A673 (cell line): ENCODE results near the gene SNAPC2. TPM values are rescaled to one million over a fixed set of nuclear protein-coding genes. Genes with fewer than 3 reads are reported as not detected.
A peak's percentile ranks its signal among the peaks of the same experiment; 100 is the strongest.

Experiments used
- BruUV-seq: library from RNA; stranded (reverse); fragments of 400-500 nt; replicated peaks from 2 replicates; lab custom pipeline; 2021; lab: Mats Ljungman, UMichigan
- CTCF ChIA-PET: fragments of 300-600 bp; sonication (Branson Sonifier 250); formaldehyde crosslinking; loops from one replicate; lab custom pipeline; 2022; ENCODE audit warnings: antibody characterized with exemption; lab: Charles Lee
- POLR2A ChIA-PET: fragments of 300-600 bp; sonication (Branson Sonifier 250); formaldehyde crosslinking; loops from one replicate; lab custom pipeline; 2022; ENCODE audit warnings: antibody characterized with exemption; ENCODE audit not compliant: low non-redundant PET; lab: Charles Lee
- DNase-seq: peaks from one replicate; pipeline ENCODE4 v3.0.0-alpha.2; 2015; ENCODE audit warnings: low spot score
- H3K27ac ChIP-seq: fragments of 200-600 bp; sonication (generic); 2 replicates; pipeline ENCODE4 v1.5.1; 2016; ENCODE audit warnings: mixed run types, low read depth, mild to moderate bottlenecking, mixed read lengths, antibody characterized with exemption, low read length; ENCODE audit not compliant: poor library complexity, severe bottlenecking
- H3K27me3 ChIP-seq: fragments of 200-600 bp; sonication (generic); replicated peaks from 2 replicates; pipeline ENCODE4 v1.6.1; 2017; ENCODE audit warnings: mixed run types, low read depth, mild to moderate bottlenecking, mixed read lengths, antibody characterized with exemption, low read length; ENCODE audit not compliant: insufficient read depth, poor library complexity
- H3K36me3 ChIP-seq: fragments of 200-600 bp; sonication (generic); 2 replicates; pipeline ENCODE4 v1.6.1; 2016; ENCODE audit warnings: mixed run types, mild to moderate bottlenecking, mixed read lengths, antibody characterized with exemption, low read length; ENCODE audit not compliant: insufficient read depth, poor library complexity, severe bottlenecking
- H3K4me1 ChIP-seq: fragments of 200-600 bp; sonication (generic); 2 replicates; pipeline ENCODE4 v1.6.1; 2017; ENCODE audit warnings: mixed run types, mild to moderate bottlenecking, mixed read lengths, antibody characterized with exemption, low read length; ENCODE audit not compliant: insufficient read depth, poor library complexity, severe bottlenecking
- H3K4me3 ChIP-seq: fragments of 200-600 bp; sonication (generic); 2 replicates; pipeline ENCODE4 v1.5.1; 2016; ENCODE audit warnings: low read depth, mixed run types, mild to moderate bottlenecking, mixed read lengths, low read length; ENCODE audit not compliant: poor library complexity, severe bottlenecking
- H3K9me3 ChIP-seq: fragments of 200-600 bp; sonication (generic); 2 replicates; pipeline ENCODE4 v1.6.1; 2016; ENCODE audit warnings: mixed run types, low read depth, mild to moderate bottlenecking, mixed read lengths, antibody characterized with exemption, low read length; ENCODE audit not compliant: poor library complexity, severe bottlenecking
- EZH2 ChIP-seq: fragments of 200-600 bp; sonication (generic); IDR thresholded peaks from 2 replicates; pipeline ENCODE4 v1.6.1; 2017; ENCODE audit warnings: borderline replicate concordance, low read depth, mild to moderate bottlenecking, mixed read lengths, antibody characterized with exemption, low read length; ENCODE audit not compliant: poor library complexity, severe bottlenecking
- intact Hi-C: fragments of 100-400 bp; cut with micrococcal nuclease; formaldehyde crosslinking; loops from one replicate; pipeline ENCODE4 v1.10.0; 2022; ENCODE audit not compliant: unreplicated experiment
- total RNA-seq: library from RNA; stranded (reverse); gene quantifications from 2 replicates; pipeline ENCODE4 v1.2.3, GENCODE V29; 2021
- TF ChIP-seq, protein P1 (sequence below): fragments of 300-800, 200-600 bp; sonication (generic); conservative IDR thresholded peaks from 2 replicates; pipeline ENCODE4 v1.5.1; 2017; ENCODE audit warnings: low read depth, mild to moderate bottlenecking, antibody characterized with exemption, low read length, moderate library complexity, mixed read lengths

The SNAPC2 gene
- total RNA-seq, 1 experiment from 2014 or later, result 30.2 TPM

DNA sequence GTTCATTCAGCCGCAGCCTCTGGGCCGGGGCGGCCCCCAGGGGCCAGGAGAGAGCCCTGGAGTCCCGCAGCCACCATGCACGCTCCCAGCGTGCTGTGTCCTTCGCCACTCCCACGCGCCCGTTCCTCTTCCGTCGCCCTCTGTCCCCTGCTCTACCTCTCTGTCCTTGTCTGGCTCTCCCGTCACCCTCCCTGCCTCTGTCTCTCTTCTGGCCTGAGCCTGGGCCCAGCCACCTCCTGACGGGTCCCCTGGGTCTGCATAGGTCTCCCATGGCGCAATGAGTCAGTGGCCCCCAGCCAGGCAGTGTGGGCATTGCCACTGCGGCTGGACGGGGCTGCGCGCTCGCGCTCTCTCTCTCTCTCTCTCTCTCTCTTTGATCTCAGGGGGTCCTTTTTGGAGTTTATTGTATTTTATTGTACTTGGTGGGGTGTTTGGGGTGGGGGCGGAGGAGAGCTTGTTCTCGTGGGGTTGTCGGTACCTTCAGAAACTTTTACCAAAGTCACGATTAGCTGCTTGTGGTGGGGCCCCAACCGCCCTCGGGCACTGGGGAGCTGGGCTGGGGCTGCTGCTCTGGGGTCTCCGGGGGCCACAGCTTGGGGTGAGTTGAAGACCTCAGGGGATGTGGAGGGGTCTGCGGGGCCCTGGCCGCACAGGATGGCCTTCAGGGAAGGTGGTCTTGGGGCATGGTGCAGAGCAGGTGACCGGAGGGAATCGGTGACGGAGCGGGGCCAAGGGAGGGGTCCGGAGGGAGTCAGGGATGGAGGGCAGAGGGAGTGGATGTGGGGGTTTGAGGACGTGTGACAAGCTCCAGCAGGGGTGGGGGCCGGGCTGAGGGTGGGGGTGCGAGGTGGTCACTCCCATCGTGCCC, 7.2 kb upstream of the SNAPC2 start:
- CTCF ChIA-PET, result no interaction called here
- Histone ChIP-seq H3K9me3 (no peaks in the 10 kb centered on the region), H3K4me3 (no peak overlapping the region), H3K4me1 (peaks cover 23% of the 10 kb centered on the region), H3K27ac (no peak overlapping the region), H3K36me3 (peaks cover 19% of the 10 kb centered on the region), H3K27me3 (peaks cover 12% of the 10 kb centered on the region)
- intact Hi-C loops, result no loop called here
- no TSS peak for BruUV-seq
- POLR2A ChIA-PET, result no interaction called here
- TF ChIP-seq EZH2, result no peak
- TF ChIP-seq, protein P1, sequence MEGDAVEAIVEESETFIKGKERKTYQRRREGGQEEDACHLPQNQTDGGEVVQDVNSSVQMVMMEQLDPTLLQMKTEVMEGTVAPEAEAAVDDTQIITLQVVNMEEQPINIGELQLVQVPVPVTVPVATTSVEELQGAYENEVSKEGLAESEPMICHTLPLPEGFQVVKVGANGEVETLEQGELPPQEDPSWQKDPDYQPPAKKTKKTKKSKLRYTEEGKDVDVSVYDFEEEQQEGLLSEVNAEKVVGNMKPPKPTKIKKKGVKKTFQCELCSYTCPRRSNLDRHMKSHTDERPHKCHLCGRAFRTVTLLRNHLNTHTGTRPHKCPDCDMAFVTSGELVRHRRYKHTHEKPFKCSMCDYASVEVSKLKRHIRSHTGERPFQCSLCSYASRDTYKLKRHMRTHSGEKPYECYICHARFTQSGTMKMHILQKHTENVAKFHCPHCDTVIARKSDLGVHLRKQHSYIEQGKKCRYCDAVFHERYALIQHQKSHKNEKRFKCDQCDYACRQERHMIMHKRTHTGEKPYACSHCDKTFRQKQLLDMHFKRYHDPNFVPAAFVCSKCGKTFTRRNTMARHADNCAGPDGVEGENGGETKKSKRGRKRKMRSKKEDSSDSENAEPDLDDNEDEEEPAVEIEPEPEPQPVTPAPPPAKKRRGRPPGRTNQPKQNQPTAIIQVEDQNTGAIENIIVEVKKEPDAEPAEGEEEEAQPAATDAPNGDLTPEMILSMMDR, result no peak
- no peak for DNase-seq

DNA sequence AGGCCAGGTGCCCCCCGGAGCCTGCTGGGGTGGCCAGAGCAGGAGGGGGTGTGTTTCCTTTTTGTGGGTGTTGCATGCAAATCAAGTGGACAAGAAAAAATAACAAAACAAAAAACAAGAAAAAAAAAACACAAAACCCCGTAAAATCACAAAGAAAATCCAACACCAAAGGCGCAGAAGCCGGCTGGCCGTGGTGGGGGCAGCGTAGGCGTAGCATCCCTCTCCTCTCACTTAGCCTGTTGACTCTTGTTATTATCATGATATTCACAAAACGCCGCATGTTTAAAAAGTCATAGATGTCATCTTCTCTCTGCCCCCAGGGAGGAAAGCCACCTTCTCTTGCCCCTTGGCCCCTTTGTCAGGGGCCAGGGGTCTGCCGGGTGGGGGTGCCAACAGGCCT, 6.5 kb upstream of the SNAPC2 start:
- ChIA-PET CTCF (no interaction called here), POLR2A (no interaction called here)
- TF ChIP-seq, protein P1, result no peak
- no peak for TF ChIP-seq EZH2
- Histone ChIP-seq H3K4me1 (peaks cover 23% of the 10 kb centered on the region), H3K4me3 (no peak overlapping the region), H3K36me3 (peaks cover 19% of the 10 kb centered on the region), H3K9me3 (no peaks in the 10 kb centered on the region), H3K27ac (no peak overlapping the region), H3K27me3 (peaks cover 12% of the 10 kb centered on the region)
- BruUV-seq, result TSS peak; percentile 75
- no peak for DNase-seq
- intact Hi-C loops, result no loop called here

DNA sequence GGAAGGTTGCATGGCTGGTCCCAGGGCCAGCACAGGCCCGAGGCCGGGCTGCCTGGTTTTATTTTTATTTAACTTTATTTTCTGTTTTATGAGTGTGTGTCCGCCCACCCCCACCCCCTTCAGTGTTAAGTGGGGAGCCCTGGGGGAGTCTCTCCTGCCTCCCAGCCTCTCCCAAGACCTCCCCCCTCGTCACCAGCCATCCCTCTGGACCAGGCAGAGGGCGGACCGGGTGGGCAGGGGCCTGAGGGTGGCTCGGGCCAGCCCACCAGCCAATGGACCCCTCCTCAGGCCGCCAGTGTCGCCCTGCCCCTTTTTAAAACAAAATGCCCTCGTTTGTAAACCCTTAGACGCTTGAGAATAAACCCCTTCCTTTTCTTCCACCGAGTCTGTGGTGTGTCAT, 6.0 kb upstream of the SNAPC2 start:
- Histone ChIP-seq H3K9me3 (no peaks in the 10 kb centered on the region), H3K27ac (no peak overlapping the region), H3K4me3 (no peak overlapping the region), H3K36me3 (peaks cover 19% of the 10 kb centered on the region), H3K4me1 (peaks cover 23% of the 10 kb centered on the region), H3K27me3 (peaks cover 12% of the 10 kb centered on the region)
- no peak for TF ChIP-seq EZH2
- TF ChIP-seq, protein P1, result no peak
- BruUV-seq, result no TSS peak
- DNase-seq, result no peak
- ChIA-PET CTCF (no interaction called here), POLR2A (no interaction called here)
- intact Hi-C loops, result no loop called here
